NOMO-1 treated with dmso at 0.1 percent for 144 hours (cell line): ENCODE measurements around the gene CA5A.
A peak's percentile ranks its signal among the peaks of the same experiment; 100 is the strongest.

Source experiments
- DNase-seq: peaks from one replicate; lab custom pipeline; 2025; ENCODE audit not compliant: unreplicated experiment; lab: John Stamatoyannopoulos, UW

The CA5A gene

GRCh38 chr16:87854053-87854906 is 82.0 kb downstream of the CA5A start:
- no peak for DNase-seq

- peak; percentile 93 for DNase-seq
Measured at GRCh38 chr16:87853411-87854052, 82.8 kb downstream of the CA5A start.

GRCh38 chr16:87851601-87852000 is 84.7 kb downstream of the CA5A start:
- DNase-seq = no peak

- no peak for DNase-seq
Measured at GRCh38 chr16:87851141-87851587, 85.2 kb downstream of the CA5A start.

- peak; percentile 33 for DNase-seq
Measured at GRCh38 chr16:87850009-87851006, 86.0 kb downstream of the CA5A start.

- no peak for DNase-seq
Measured at GRCh38 chr16:87849419-87850008, 86.8 kb downstream of the CA5A start.

GRCh38 chr16:87848676-87849345 is 87.5 kb downstream of the CA5A start:
- no peak for DNase-seq

- DNase-seq = no peak
Measured at GRCh38 chr16:87847785-87848675, 88.3 kb downstream of the CA5A start.

GRCh38 chr16:87847467-87847784 is 88.9 kb downstream of the CA5A start:
- no peak for DNase-seq

- no peak for DNase-seq
Measured at GRCh38 chr16:87846705-87847466, 89.4 kb downstream of the CA5A start.

GRCh38 chr16:87845807-87846619 is 90.3 kb downstream of the CA5A start:
- no peak for DNase-seq

- no peak for DNase-seq
Measured at GRCh38 chr16:87845213-87845612, 91.1 kb downstream of the CA5A start.

- no peak for DNase-seq
Measured at GRCh38 chr16:87844809-87845208, 91.5 kb downstream of the CA5A start.

GRCh38 chr16:87844120-87844733 is 92.1 kb downstream of the CA5A start:
- no peak for DNase-seq

- no peak for DNase-seq
Measured at GRCh38 chr16:87843678-87844105, 92.6 kb downstream of the CA5A start.

GRCh38 chr16:87842209-87842869 is 94.0 kb downstream of the CA5A start:
- no peak for DNase-seq
